ENCODE data around the gene CCNE1. TPM values are rescaled to one million over a fixed set of nuclear protein-coding genes. Genes with fewer than 3 reads are reported as not detected.

Gene CCNE1
- polyA plus RNA-seq, 1 donor (not counting 4 experiments of a cell fraction or from before 2014, with no cell fraction given) = 11.2 TPM

DNA sequence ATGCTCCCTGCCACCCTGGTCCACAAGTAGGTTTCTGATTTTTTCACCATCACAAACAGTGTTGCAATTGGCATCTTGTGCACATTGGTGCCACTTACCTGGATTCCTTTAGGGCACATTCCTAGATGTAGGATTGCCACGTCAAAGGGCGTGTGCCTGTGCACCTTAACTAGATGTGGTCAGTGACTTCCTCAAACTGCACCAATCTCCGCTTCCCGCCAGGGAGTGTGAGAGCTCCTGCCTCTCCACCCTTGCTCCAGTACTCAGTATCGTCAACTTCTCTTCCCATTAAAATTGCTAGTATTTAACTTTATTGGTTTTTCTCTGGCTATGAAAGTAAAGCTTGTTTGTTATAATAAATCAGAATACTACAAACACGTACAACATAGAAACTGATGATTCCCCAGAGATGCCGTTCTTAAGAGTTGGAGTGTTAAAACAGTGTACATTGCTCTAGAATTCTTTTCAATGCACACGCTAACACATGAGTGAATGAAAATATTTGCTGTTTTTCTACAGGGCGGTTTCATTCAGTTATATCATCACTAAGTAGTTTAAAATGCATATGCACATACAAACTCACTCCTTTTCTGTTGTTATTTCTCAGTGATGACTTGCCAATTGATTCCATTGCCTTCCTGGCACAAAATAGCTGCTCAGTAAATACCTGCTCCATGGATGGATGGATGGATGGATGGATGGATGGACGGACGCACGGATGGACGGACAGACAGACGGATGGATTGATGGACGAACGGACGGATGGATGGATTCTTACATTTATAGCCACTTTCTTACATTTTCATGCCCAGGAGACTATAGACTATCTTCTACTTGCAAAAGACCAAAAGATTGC, 23.4 kb downstream of the CCNE1 start:
- dilution Hi-C loops (cut with MboI; ENCODE audit: extremely low pct_ligation_motif_present, low sequenced_read_pairs) = no loop called here
- no peaks in the 10 kb centered on the region for H3K79me2 ChIP-seq (ENCODE audit: control insufficient read depth, insufficient read depth, low read length)
- no peaks in the 10 kb centered on the region for H3K36me3 ChIP-seq (ENCODE audit: control insufficient read depth in 2 of 2, extremely low read depth in 1 of 2, insufficient read depth in 2 of 2, low read length in 2 of 2)
- no peak overlapping the region for H2AFZ ChIP-seq (ENCODE audit: control insufficient read depth, low read length)
- no peaks in the 10 kb centered on the region for H3K27me3 ChIP-seq (ENCODE audit: control insufficient read depth, extremely low read depth, insufficient read depth, low read length)
- DNase-seq (ENCODE audit: low read depth, low spot score) (no peak), FAIRE-seq (no peak)
- no peaks in the 10 kb centered on the region for H3K9me3 ChIP-seq (ENCODE audit: control insufficient read depth, low read depth, low read length)
- H3K4me2 ChIP-seq (ENCODE audit: control insufficient read depth, extremely low read depth, insufficient read depth, low read depth, low read length) = no peak overlapping the region
- H3K4me1 ChIP-seq (ENCODE audit: control insufficient read depth, extremely low read depth, insufficient read depth, low read length) = peaks cover 12% of the 10 kb centered on the region
- TF ChIP-seq EZH2 (IDR thresholded peaks at IDR 0.05; ENCODE audit: low read length) = no peak
- TF ChIP-seq, protein P1, sequence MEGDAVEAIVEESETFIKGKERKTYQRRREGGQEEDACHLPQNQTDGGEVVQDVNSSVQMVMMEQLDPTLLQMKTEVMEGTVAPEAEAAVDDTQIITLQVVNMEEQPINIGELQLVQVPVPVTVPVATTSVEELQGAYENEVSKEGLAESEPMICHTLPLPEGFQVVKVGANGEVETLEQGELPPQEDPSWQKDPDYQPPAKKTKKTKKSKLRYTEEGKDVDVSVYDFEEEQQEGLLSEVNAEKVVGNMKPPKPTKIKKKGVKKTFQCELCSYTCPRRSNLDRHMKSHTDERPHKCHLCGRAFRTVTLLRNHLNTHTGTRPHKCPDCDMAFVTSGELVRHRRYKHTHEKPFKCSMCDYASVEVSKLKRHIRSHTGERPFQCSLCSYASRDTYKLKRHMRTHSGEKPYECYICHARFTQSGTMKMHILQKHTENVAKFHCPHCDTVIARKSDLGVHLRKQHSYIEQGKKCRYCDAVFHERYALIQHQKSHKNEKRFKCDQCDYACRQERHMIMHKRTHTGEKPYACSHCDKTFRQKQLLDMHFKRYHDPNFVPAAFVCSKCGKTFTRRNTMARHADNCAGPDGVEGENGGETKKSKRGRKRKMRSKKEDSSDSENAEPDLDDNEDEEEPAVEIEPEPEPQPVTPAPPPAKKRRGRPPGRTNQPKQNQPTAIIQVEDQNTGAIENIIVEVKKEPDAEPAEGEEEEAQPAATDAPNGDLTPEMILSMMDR (optimal IDR thresholded peaks at IDR 0.05 in 1 of 3, IDR thresholded peaks at IDR 0.05 in 1 of 3, conservative IDR thresholded peaks at IDR 0.05 in 1 of 3; ENCODE audit: extremely low read depth in 1 of 3, insufficient read depth in 2 of 3, low read length in 3 of 3) = no peak
- H3K4me3 ChIP-seq (ENCODE audit: control insufficient read depth in 2 of 3, extremely low read depth in 1 of 3, insufficient read depth in 2 of 3, low read depth in 1 of 3, low read length in 3 of 3) = no peak overlapping the region
- no peak overlapping the region for H3K27ac ChIP-seq (ENCODE audit: control insufficient read depth, insufficient read depth, low read length)
- no peak overlapping the region for H3K9ac ChIP-seq (ENCODE audit: control insufficient read depth, extremely low read depth, insufficient read depth, low read length)
- no peaks in the 10 kb centered on the region for H4K20me1 ChIP-seq (ENCODE audit: control insufficient read depth, extremely low read depth, insufficient read depth, low read length)
- no peaks in the 10 kb centered on the region for H3K9me1 ChIP-seq (ENCODE audit: control insufficient read depth, extremely low read depth, insufficient read depth, low read length)

DNA sequence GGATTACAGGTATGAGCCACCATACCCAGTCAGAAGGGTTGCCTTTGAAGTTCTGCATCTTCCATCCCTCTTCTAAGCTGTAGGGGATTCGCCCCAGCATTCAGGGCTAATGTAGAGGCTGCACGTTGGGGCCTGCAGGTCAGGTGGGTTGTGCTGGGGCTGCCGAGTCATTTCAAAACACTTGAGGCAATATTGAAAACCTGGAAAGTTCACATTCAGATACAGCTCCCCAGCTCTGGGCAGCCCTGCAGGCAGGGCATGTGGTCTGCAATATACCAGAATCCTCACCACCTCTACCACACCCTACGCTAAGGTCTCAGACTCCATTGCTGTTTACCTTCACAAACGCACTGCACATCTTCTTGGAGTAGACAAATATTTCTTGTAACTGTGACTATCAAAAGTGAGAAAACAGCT, 24.6 kb downstream of the CCNE1 start:
- TF ChIP-seq, protein P1 (optimal IDR thresholded peaks at IDR 0.05 in 1 of 3, IDR thresholded peaks at IDR 0.05 in 1 of 3, conservative IDR thresholded peaks at IDR 0.05 in 1 of 3; ENCODE audit: extremely low read depth in 1 of 3, insufficient read depth in 2 of 3, low read length in 3 of 3) = no peak
- no peak for TF ChIP-seq EZH2 (IDR thresholded peaks at IDR 0.05; ENCODE audit: low read length)
- no peaks in the 10 kb centered on the region for H3K27me3 ChIP-seq (ENCODE audit: control insufficient read depth, extremely low read depth, insufficient read depth, low read length)
- no peaks in the 10 kb centered on the region for H3K9me1 ChIP-seq (ENCODE audit: control insufficient read depth, extremely low read depth, insufficient read depth, low read length)
- no peak overlapping the region for H3K9ac ChIP-seq (ENCODE audit: control insufficient read depth, extremely low read depth, insufficient read depth, low read length)
- FAIRE-seq (no peak), DNase-seq (ENCODE audit: low read depth, low spot score) (no peak)
- H3K36me3 ChIP-seq (ENCODE audit: control insufficient read depth in 2 of 2, extremely low read depth in 1 of 2, insufficient read depth in 2 of 2, low read length in 2 of 2) = no peaks in the 10 kb centered on the region
- H3K4me1 ChIP-seq (ENCODE audit: control insufficient read depth, extremely low read depth, insufficient read depth, low read length) = peaks cover 15% of the 10 kb centered on the region
- H3K4me2 ChIP-seq (ENCODE audit: control insufficient read depth, extremely low read depth, insufficient read depth, low read depth, low read length) = no peak overlapping the region
- H4K20me1 ChIP-seq (ENCODE audit: control insufficient read depth, extremely low read depth, insufficient read depth, low read length) = no peaks in the 10 kb centered on the region
- no peak overlapping the region for H2AFZ ChIP-seq (ENCODE audit: control insufficient read depth, low read length)
- dilution Hi-C loops (cut with MboI; ENCODE audit: extremely low pct_ligation_motif_present, low sequenced_read_pairs) = no loop called here
- no peak overlapping the region for H3K27ac ChIP-seq (ENCODE audit: control insufficient read depth, insufficient read depth, low read length)
- H3K9me3 ChIP-seq (ENCODE audit: control insufficient read depth, low read depth, low read length) = no peaks in the 10 kb centered on the region
- no peaks in the 10 kb centered on the region for H3K79me2 ChIP-seq (ENCODE audit: control insufficient read depth, insufficient read depth, low read length)
- H3K4me3 ChIP-seq (ENCODE audit: control insufficient read depth in 2 of 3, extremely low read depth in 1 of 3, insufficient read depth in 2 of 3, low read depth in 1 of 3, low read length in 3 of 3) = no peak overlapping the region

Data from keratinocyte (primary cell).